H9 (cell line): ENCODE measurements around the gene PNPLA7. TPM values are rescaled to one million over a fixed set of nuclear protein-coding genes. Genes with fewer than 3 reads are reported as not detected.

ENCODE experiments used
- DNase-seq: peaks from one replicate; pipeline ENCODE4 v3.0.0-alpha.2; 2017
- H2AFZ ChIP-seq: one replicate; pipeline ENCODE4 v1.6.1; 2013; ENCODE audit warnings: mild to moderate bottlenecking, low read length, control low read depth, moderate library complexity
- H2AK5ac ChIP-seq: 2 replicates; pipeline ENCODE4 v1.6.1; 2013; ENCODE audit warnings: low read length, control low read depth, mixed read lengths; ENCODE audit not compliant: insufficient read length
- H2BK120ac ChIP-seq: one replicate; pipeline ENCODE4 v1.6.1; 2013; ENCODE audit warnings: low read depth, mild to moderate bottlenecking, low read length, control low read depth, inconsistent platforms; ENCODE audit not compliant: poor library complexity, severe bottlenecking
- H2BK12ac ChIP-seq: 2 replicates; pipeline ENCODE4 v1.6.1; 2013; ENCODE audit warnings: low read length, control low read depth, mixed read lengths, low read depth; ENCODE audit not compliant: insufficient read length
- H2BK15ac ChIP-seq: 2 replicates; pipeline ENCODE4 v1.6.1; 2013; ENCODE audit warnings: low read depth, low read length, control low read depth
- H2BK20ac ChIP-seq: one replicate; pipeline ENCODE4 v1.6.1; 2013; ENCODE audit warnings: low read depth, mild to moderate bottlenecking, low read length, control low read depth, inconsistent platforms; ENCODE audit not compliant: poor library complexity, severe bottlenecking
- H2BK5ac ChIP-seq: 2 replicates; pipeline ENCODE4 v1.6.1; 2013; ENCODE audit warnings: low read length, control low read depth, mixed read lengths; ENCODE audit not compliant: insufficient read length
- H3K14ac ChIP-seq: 2 replicates; pipeline ENCODE4 v1.6.1; 2013; ENCODE audit warnings: low read length, control low read depth; ENCODE audit not compliant: insufficient read depth
- H3K18ac ChIP-seq: 2 replicates; pipeline ENCODE4 v1.6.1; 2013; ENCODE audit warnings: low read depth, mild to moderate bottlenecking, mixed read lengths, low read length, control low read depth; ENCODE audit not compliant: insufficient read length
- H3K23ac ChIP-seq: 2 replicates; pipeline ENCODE4 v1.6.1; 2013; ENCODE audit warnings: low read length, control low read depth, mixed read lengths, low read depth; ENCODE audit not compliant: insufficient read length
- H3K23me2 ChIP-seq: 2 replicates; pipeline ENCODE4 v1.6.1; 2013; ENCODE audit warnings: low read depth, mild to moderate bottlenecking, mixed read lengths, low read length, control low read depth; ENCODE audit not compliant: insufficient read length, poor library complexity, severe bottlenecking
- H3K27ac ChIP-seq: 2 replicates; pipeline ENCODE4 v1.5.1; 2013; ENCODE audit warnings: low read length, control low read depth, mixed read lengths, low read depth; ENCODE audit not compliant: insufficient read length
- H3K27me3 ChIP-seq: 2 replicates; pipeline ENCODE4 v1.6.1; 2013; ENCODE audit warnings: low read length, control low read depth, inconsistent platforms; ENCODE audit not compliant: insufficient read depth
- H3K4ac ChIP-seq: 2 replicates; pipeline ENCODE4 v1.6.1; 2013; ENCODE audit warnings: low read depth, mild to moderate bottlenecking, control low read depth, inconsistent platforms, low read length, moderate library complexity
- H3K4me1 ChIP-seq: 2 replicates; pipeline ENCODE4 v1.6.1; 2013; ENCODE audit warnings: low read length, control low read depth, inconsistent platforms; ENCODE audit not compliant: insufficient read depth
- H3K4me2 ChIP-seq: 2 replicates; pipeline ENCODE4 v1.6.1; 2013; ENCODE audit warnings: low read length, control low read depth, mixed read lengths; ENCODE audit not compliant: insufficient read length, insufficient read depth
- H3K56ac ChIP-seq: 2 replicates; pipeline ENCODE4 v1.6.1; 2013; ENCODE audit warnings: low read depth, mild to moderate bottlenecking, mixed read lengths, low read length, control low read depth; ENCODE audit not compliant: insufficient read length
- H3K79me1 ChIP-seq: 2 replicates; pipeline ENCODE4 v1.6.1; 2013; ENCODE audit warnings: low read depth, mild to moderate bottlenecking, moderate library complexity, low read length, control low read depth, inconsistent platforms; ENCODE audit not compliant: insufficient read depth, poor library complexity, severe bottlenecking
- H3K79me2 ChIP-seq: 2 replicates; pipeline ENCODE4 v1.6.1; 2013; ENCODE audit warnings: low read length, control low read depth, inconsistent platforms; ENCODE audit not compliant: insufficient read depth
- H3K9ac ChIP-seq: 2 replicates; pipeline ENCODE4 v1.6.1; 2013; ENCODE audit warnings: low read length, control low read depth, mixed read lengths; ENCODE audit not compliant: insufficient read length; ENCODE audit errors: extremely low read depth
- H3K9me3 ChIP-seq: one replicate; pipeline ENCODE4 v1.6.1; 2013; ENCODE audit warnings: low read depth, low read length, inconsistent platforms; ENCODE audit not compliant: control insufficient read depth
- H3T11ph ChIP-seq: one replicate; pipeline ENCODE4 v1.6.1; 2013; ENCODE audit warnings: mild to moderate bottlenecking, low read length, control low read depth, inconsistent platforms
- H4K20me1 ChIP-seq: one replicate; pipeline ENCODE4 v1.6.1; 2013; ENCODE audit not compliant: control insufficient read depth, insufficient read length, insufficient read depth
- H4K5ac ChIP-seq: 2 replicates; pipeline ENCODE4 v1.6.1; 2013; ENCODE audit warnings: low read depth, mild to moderate bottlenecking, mixed read lengths, low read length, control low read depth; ENCODE audit not compliant: insufficient read length
- H4K8ac ChIP-seq: replicated peaks from 2 replicates; pipeline ENCODE4 v1.6.1; 2013; ENCODE audit warnings: low read length, control low read depth, mixed read lengths, low read depth; ENCODE audit not compliant: insufficient read length
- H4K91ac ChIP-seq: 2 replicates; pipeline ENCODE4 v1.6.1; 2013; ENCODE audit warnings: low read depth, mild to moderate bottlenecking, moderate library complexity, mixed read lengths, low read length, control low read depth; ENCODE audit not compliant: insufficient read length
- H3K27ac Mint-ChIP-seq, 3 experiments: 2 replicates in 2 of 3; 3 replicates in 1 of 3; pipeline ENCODE4 v1.8.0; 2020 to 2021; ENCODE audit warnings: mixed read lengths in 3 of 3, mild to moderate bottlenecking in 1 of 3, moderate library complexity in 1 of 3
- H3K27me3 Mint-ChIP-seq: 2 replicates; pipeline ENCODE4 v1.8.0; 2021; ENCODE audit warnings: low read depth, mild to moderate bottlenecking, moderate library complexity, mixed read lengths
- H3K36me3 Mint-ChIP-seq, 3 experiments: 2 replicates in 2 of 3; 3 replicates in 1 of 3; pipeline ENCODE4 v1.8.0; 2020 to 2021; ENCODE audit warnings: low read depth in 3 of 3, mixed read lengths in 3 of 3; ENCODE audit not compliant: insufficient read depth in 1 of 3
- H3K4me1 Mint-ChIP-seq, 2 experiments: 2 replicates each; pipeline ENCODE4 v1.8.0; 2020; ENCODE audit warnings: mixed read lengths in 2 of 2
- H3K4me3 Mint-ChIP-seq, 2 experiments: 2 replicates in 1 of 2; 3 replicates in 1 of 2; pipeline ENCODE4 v1.8.0; 2020 to 2021; ENCODE audit warnings: mild to moderate bottlenecking in 2 of 2, mixed read lengths in 2 of 2, moderate library complexity in 1 of 2
- H3K9me3 Mint-ChIP-seq, 2 experiments: 2 replicates in 1 of 2; 3 replicates in 1 of 2; pipeline ENCODE4 v1.8.0; 2020; ENCODE audit warnings: mild to moderate bottlenecking in 2 of 2, mixed read lengths in 2 of 2, moderate library complexity in 1 of 2
- CTCF ChIP-seq: fragments of 200-600 bp; sonication (generic); conservative IDR thresholded peaks from 3 replicates; pipeline ENCODE4 v1.8.0; 2021; ENCODE audit warnings: antibody characterized with exemption, mild to moderate bottlenecking
- WGBS: extraction: QIAGEN DNeasy Blood & Tissue Kit; methylation state at CpG from one replicate; pipeline ENCODE4 v1.1.7; 2013; ENCODE audit warnings: missing lambda C conversion rate, low lambda C conversion rate, mixed read lengths; ENCODE audit not compliant: insufficient read length; ENCODE audit errors: extremely low coverage; 5-methylcytosine and 5-hydroxymethylcytosine counted together
- total RNA-seq: library from RNA; stranded (reverse); gene quantifications from 2 replicates; pipeline ENCODE4 v1.2.1, GENCODE V29; 2021

Gene PNPLA7
- total RNA-seq, 1 experiment from 2014 or later: 1.8 TPM

- Histone ChIP-seq H2BK20ac (no peak overlapping the region), H3K9ac (no peak overlapping the region), H3K27me3 (no peaks in the 10 kb centered on the region), H3K23me2 (no peaks in the 10 kb centered on the region), H4K5ac (no peak overlapping the region), H4K20me1 (no peaks in the 10 kb centered on the region), H2BK12ac (no peak overlapping the region), H2BK5ac (no peak overlapping the region), H3K4me1 (no peaks in the 10 kb centered on the region), H3K79me1 (no peaks in the 10 kb centered on the region), H2AFZ (no peak overlapping the region), H3K9me3 (no peaks in the 10 kb centered on the region), H3K4ac (no peak overlapping the region), H3K23ac (no peak overlapping the region), H3K56ac (no peak overlapping the region), H4K8ac (no peak overlapping the region), H3T11ph (no peak overlapping the region), H4K91ac (no peak overlapping the region), H3K4me2 (no peak overlapping the region), H2BK15ac (no peak overlapping the region), H2AK5ac (no peak overlapping the region), H3K14ac (no peak overlapping the region), H2BK120ac (no peak overlapping the region), H3K18ac (no peak overlapping the region), H3K79me2 (no peaks in the 10 kb centered on the region), H3K27ac (no peak overlapping the region)
- Mint-ChIP-seq H3K9me3 (peaks cover 2 to 9% of the 10 kb centered on the region in 2 experiments; a peak in 2 of 5 replicates), H3K4me1 (no peaks in the 10 kb centered on the region), H3K4me3 (no peak overlapping the region), H3K27me3 (peaks cover 1% of the 10 kb centered on the region), H3K36me3 (no peaks in the 10 kb centered on the region), H3K27ac (no peak overlapping the region)
- no peak for DNase-seq
- no peak for TF ChIP-seq CTCF
- WGBS: no CpG with 5 or more reads among the region's 6 CpGs
Observed at GRCh38 chr9:137488906-137489305, 61.3 kb downstream of the PNPLA7 start.
